ENCODE data around the gene CRK.

- TF ChIP-seq, protein P1, sequence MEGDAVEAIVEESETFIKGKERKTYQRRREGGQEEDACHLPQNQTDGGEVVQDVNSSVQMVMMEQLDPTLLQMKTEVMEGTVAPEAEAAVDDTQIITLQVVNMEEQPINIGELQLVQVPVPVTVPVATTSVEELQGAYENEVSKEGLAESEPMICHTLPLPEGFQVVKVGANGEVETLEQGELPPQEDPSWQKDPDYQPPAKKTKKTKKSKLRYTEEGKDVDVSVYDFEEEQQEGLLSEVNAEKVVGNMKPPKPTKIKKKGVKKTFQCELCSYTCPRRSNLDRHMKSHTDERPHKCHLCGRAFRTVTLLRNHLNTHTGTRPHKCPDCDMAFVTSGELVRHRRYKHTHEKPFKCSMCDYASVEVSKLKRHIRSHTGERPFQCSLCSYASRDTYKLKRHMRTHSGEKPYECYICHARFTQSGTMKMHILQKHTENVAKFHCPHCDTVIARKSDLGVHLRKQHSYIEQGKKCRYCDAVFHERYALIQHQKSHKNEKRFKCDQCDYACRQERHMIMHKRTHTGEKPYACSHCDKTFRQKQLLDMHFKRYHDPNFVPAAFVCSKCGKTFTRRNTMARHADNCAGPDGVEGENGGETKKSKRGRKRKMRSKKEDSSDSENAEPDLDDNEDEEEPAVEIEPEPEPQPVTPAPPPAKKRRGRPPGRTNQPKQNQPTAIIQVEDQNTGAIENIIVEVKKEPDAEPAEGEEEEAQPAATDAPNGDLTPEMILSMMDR (IDR thresholded peaks at IDR 0.05; ENCODE audit: low read depth, low read length), result no peak
- no peak for TF ChIP-seq POLR2A (IDR thresholded peaks at IDR 0.05; ENCODE audit: extremely low read depth, insufficient read length)
- TF ChIP-seq, protein P2, sequence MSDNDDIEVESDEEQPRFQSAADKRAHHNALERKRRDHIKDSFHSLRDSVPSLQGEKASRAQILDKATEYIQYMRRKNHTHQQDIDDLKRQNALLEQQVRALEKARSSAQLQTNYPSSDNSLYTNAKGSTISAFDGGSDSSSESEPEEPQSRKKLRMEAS (IDR thresholded peaks at IDR 0.05; ENCODE audit: low read depth, low read length), result no peak
These were observed 31.0 kb upstream of the CRK start for GRCh38 chr17:1486802-1487695.

All from NB4 (cell line).